Hindlimb muscle (tissue), 1 donor: Measurements from ENCODE around the gene CCDC178. TPM values are rescaled to one million over a fixed set of nuclear protein-coding genes. Genes with fewer than 3 reads are reported as not detected.
"Not testable (repeated sequence)": the region's sequence is repeated elsewhere in the genome, so short reads cannot be mapped to it uniquely, and the experiment has no call there.

ENCODE experiments used
- DNase-seq: peaks from one replicate; pipeline ENCODE4 v3.0.0-alpha.2; 2013
- polyA plus RNA-seq: library from polyadenylated mRNA; unstranded; fragments of 120-200 nt; gene quantifications from one replicate; pipeline ENCODE4 v1.2.1, GENCODE V29; 2013; ENCODE audit not compliant: insufficient read length

CCDC178 gene
- polyA plus RNA-seq, 1 donor: 0.36 TPM

DNA sequence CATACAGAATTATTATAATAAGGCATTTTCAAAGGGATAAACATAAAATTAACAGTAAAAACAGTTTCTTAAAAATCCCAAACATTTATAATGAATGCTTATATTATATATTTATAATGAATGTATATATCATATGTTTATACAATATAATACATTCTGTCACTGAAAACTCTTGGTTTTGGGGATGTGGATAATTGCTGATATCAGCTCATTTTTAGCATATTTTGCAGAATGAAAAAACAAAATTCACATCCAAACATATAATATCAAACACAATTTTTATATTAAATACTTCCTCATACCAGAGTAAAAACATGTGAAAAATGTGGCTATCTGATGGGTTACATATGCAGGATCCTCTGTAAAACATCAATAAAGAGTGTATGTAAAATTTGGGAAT, 465.0 kb downstream of the CCDC178 start:
- DNase-seq: no peak

- no peak for DNase-seq
These were observed 465.4 kb downstream of the CCDC178 start for GRCh38 chr18:32975163-32975436.

GRCh38 chr18:32974421-32975162, 465.9 kb downstream of the CCDC178 start:
- DNase-seq: no peak

- no peak for DNase-seq
These were observed 472.3 kb downstream of the CCDC178 start for GRCh38 chr18:32968248-32968647.

GRCh38 chr18:32966141-32966540, 474.4 kb downstream of the CCDC178 start:
- DNase-seq: no peak

- no peak for DNase-seq
These were observed 479.0 kb downstream of the CCDC178 start for GRCh38 chr18:32961538-32961937.

- no peak for DNase-seq
These were observed 481.8 kb downstream of the CCDC178 start for GRCh38 chr18:32958746-32959145.

GRCh38 chr18:32956591-32957315, 483.8 kb downstream of the CCDC178 start:
- DNase-seq: peak; percentile 42

DNA sequence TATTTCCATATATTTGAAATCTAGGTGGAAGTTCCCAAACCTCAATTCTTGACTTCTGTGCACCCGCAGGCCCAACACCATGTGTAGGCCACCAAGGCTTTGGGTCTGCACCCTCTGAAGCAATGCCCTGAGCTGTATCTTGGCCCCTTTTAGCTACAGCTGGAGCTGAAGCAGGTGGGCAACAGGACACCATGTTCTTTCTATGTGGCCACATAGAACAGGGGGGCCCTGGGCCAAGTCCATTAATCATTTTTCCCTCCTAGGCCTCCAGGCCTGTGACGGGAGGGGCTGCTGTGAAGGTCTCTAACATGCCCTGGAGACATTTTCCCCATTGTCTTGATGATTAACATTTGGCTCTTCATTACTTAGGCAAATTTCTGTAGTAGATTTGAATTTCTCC, 488.2 kb downstream of the CCDC178 start:
- not testable (repeated sequence) for DNase-seq

DNA sequence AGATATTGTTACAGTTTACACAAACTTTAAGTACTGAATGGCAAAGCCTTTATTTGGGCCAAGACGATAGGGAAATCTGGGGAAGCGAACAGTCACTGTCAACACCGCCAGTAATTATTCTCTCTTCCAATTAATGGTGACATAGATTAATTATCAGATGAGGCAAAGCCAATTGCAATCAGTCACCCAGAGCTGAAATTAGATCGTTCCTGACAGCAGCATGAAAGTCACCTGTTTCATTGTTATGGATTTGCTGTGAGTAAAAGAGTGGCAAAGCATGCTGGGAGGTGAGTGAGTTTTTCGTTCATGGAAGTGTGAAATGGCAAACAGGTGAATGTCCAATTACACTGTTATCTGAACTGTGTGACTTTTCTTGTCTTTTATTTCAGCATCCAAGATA, 502.9 kb downstream of the CCDC178 start:
- no peak for DNase-seq

DNA sequence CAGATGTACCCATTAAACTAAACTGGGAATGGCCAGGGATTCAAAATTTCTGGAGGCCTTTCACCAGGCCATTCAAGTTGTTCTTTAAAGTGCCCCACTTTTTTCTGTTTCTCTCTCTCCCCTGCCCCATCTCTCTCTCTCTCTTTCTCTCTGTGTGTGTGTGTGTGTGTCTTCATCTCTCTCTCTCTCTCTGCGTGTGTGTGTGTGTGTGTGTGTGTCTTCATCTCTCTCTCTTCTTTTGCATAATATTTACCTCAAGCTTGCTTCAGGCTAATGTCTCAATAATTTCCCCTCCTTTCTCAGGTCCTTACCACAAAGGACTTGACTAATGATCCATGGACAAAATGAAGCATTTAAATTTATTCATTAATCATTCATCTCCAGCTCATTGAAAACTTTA, 503.5 kb downstream of the CCDC178 start:
- no peak for DNase-seq

DNA sequence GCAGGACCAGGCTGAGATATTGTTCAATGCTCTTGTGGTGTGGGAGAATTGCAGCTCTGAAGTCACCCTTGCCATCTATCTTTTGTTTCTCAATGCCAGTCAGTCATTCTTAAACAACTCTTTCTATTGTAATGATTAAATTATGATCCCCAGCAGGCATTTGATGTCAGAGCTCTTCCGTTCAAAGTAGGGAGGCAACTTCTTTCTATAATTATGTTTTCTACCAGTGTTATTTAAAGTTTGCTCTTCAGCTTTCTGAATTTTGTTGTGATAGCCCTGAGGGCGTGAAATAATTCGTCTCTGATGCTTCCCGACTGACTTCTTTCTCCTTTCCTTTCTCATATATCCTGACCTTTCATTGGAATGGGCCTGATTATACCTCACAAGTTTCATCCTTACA, 506.3 kb downstream of the CCDC178 start:
- DNase-seq: no peak

GRCh38 chr18:32930695-32931301, 509.7 kb downstream of the CCDC178 start:
- DNase-seq: no peak

DNA sequence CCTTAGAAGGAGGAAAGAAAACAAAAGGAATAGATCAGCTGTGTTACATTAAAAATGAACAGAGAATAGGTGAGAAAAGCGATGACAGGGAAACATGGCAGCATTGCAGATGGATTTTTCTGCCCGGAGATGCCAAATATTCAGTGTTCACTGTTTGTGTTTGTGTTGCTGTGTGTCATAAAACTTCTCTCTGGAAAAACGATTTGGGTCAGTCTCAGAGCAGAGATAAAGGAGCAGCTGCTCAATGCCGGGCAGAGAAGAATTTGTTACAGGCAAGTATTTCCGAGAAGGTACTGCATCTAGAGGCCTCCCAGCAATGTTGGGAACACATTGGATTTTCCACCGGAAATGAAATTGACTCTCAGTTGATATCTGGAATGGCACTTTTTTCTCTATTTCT, 511.3 kb downstream of the CCDC178 start:
- DNase-seq: no peak

DNA sequence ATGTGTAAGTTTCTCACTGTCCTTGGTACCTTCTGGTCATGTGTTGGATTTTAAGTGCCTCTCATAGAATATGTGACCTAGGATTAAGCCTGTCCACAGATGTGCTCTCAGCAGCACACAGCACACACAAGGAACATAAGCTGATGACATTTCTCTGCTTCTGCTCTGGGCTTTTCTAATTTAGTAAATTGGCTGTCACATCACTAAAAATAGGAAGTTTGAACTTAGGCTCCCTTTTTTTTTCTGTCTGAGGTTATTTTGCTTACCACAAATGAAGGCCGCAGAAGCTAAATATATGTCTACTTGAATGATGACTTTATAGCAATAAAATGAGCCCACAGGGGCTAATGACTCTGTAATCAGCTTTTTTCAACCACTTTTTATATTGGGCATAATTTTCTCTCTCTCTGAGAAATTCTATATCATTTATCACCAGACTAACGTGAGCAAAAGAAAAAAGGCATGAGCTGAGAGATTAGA, 517.5 kb downstream of the CCDC178 start:
- DNase-seq: no peak

- DNase-seq: no peak
These were observed 519.4 kb downstream of the CCDC178 start for GRCh38 chr18:32920796-32921787.

- no peak for DNase-seq
These were observed 520.7 kb downstream of the CCDC178 start for GRCh38 chr18:32919799-32920198.

GRCh38 chr18:32918692-32919250, 521.8 kb downstream of the CCDC178 start:
- DNase-seq: no peak

- DNase-seq: no peak
These were observed 525.0 kb downstream of the CCDC178 start for GRCh38 chr18:32915516-32915915.

- no peak for DNase-seq
These were observed 528.7 kb downstream of the CCDC178 start for GRCh38 chr18:32911660-32912284.

GRCh38 chr18:32910694-32911296, 529.7 kb downstream of the CCDC178 start:
- DNase-seq: peak; percentile 40
